Measurements from ENCODE around the gene LUC7L3. TPM values are rescaled to one million over a fixed set of nuclear protein-coding genes. Genes with fewer than 3 reads are reported as not detected.

LUC7L3 gene
- total and polyA plus RNA-seq, 10 of the 15 experiments (the other 5 are each of a cell fraction or from before 2014, with no cell fraction given): 51.3 to 176 (median 149) TPM

DNA sequence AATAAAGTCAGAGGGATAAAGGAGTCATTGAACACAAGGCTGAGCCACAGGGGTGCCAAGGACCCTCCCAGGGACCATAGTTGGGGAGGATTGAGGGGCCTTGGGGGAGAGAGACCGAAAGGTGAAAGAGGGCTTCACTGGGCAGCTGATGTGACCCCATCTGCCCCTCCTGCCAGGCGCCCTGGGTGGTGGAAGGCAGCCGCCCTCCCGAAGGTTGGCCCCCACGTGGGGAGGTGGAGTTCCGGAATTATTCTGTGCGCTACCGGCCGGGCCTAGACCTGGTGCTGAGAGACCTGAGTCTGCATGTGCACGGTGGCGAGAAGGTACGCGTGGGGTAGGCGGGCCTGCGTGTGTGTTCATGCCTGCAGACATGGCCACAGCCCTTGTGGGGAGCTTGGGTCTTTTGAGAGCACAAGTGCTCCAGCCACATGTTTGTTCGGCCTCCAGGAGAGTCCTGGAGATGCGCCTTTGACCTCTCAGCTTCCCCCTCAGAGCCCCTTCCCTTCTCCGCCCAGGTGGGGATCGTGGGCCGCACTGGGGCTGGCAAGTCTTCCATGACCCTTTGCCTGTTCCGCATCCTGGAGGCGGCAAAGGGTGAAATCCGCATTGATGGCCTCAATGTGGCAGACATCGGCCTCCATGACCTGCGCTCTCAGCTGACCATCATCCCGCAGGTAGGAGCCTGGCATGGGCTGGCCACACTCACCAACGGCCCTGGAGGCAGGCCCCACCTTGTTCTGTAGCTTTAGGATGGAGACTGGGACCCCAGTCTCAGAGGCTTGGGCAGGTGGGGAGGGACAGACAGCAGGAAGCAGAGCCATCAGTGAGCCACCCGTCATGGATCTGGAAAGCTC lies 35.7 kb upstream of the LUC7L3 start:
- no peak overlapping the region for H3K4me2 ChIP-seq (ENCODE audit: control insufficient read depth, insufficient read depth)
- no peak overlapping the region for H3K27ac ChIP-seq (ENCODE audit: control insufficient read depth, insufficient read depth)
- ATAC-seq (no peak), FAIRE-seq (no peak), DNase-seq (ENCODE audit: low read depth, low spot score) (no peak)
- intact Hi-C loops (cut with micrococcal nuclease; ENCODE audit: unreplicated experiment) (no loop called here), in situ Hi-C loops (cut with MboI) (no loop called here)
- SMC1A ChIA-PET (ENCODE audit: uncharacterized antibody, unreplicated experiment): interaction anchor here (0.6 kb wide), 1 partner anchor 370 kb away, joined by 3 read pairs; no protein-coding TSS in a partner anchor
- WGBS (ENCODE audit: insufficient coverage, insufficient replicate concordance, low lambda C conversion rate, missing lambda C conversion rate): 59% methylated on average over 27 of the region's 28 CpGs
- no peaks in the 10 kb centered on the region; a peak in 1 of 4 replicates for H3K27me3 ChIP-seq (replicated peaks in 1 of 2; ENCODE audit: control insufficient read depth in 2 of 2, insufficient read depth in 2 of 2, low read length in 1 of 2)
- no peak overlapping the region for H3K9ac ChIP-seq (ENCODE audit: control insufficient read depth, insufficient read depth, low read length)
- H3K4me1 ChIP-seq (ENCODE audit: control insufficient read depth, insufficient read depth, low read length): no peaks in the 10 kb centered on the region
- POLR2A ChIA-PET: no interaction called here
- H3K9me3 ChIP-seq (replicated peaks; ENCODE audit: control insufficient read depth, insufficient read depth, low read length): no peaks in the 10 kb centered on the region
- BruUV-seq (replicated peaks): no TSS peak
- H2AFZ ChIP-seq (ENCODE audit: control insufficient read depth, low read depth, low read length): no peak overlapping the region
- no peaks in the 10 kb centered on the region for H4K20me1 ChIP-seq (ENCODE audit: control insufficient read depth, insufficient read depth)
- RAD21 ChIA-PET (ENCODE audit: unreplicated experiment): interaction anchor here (0.9 kb wide), 1 partner anchor 13 kb away, joined by 3 read pairs; no protein-coding TSS in a partner anchor
- H3K79me2 ChIP-seq (ENCODE audit: control insufficient read depth, insufficient read depth, low read length): no peaks in the 10 kb centered on the region
- CTCF ChIA-PET: interaction anchor here (0.9 to 2.5 kb wide), 2 partner anchors 10 to 11 kb away, joined by 3 to 7 read pairs; no protein-coding TSS in a partner anchor
- no peaks in the 10 kb centered on the region for H3K36me3 ChIP-seq (ENCODE audit: control insufficient read depth in 2 of 2, insufficient read depth in 2 of 2, low read length in 1 of 2)
- no peak overlapping the region for H3K4me3 ChIP-seq
- no peak for TF ChIP-seq KAT2A (conservative IDR thresholded peaks at IDR 0.05; ENCODE audit: control insufficient read depth, low read depth, low read length)
- TF ChIP-seq, protein P1, sequence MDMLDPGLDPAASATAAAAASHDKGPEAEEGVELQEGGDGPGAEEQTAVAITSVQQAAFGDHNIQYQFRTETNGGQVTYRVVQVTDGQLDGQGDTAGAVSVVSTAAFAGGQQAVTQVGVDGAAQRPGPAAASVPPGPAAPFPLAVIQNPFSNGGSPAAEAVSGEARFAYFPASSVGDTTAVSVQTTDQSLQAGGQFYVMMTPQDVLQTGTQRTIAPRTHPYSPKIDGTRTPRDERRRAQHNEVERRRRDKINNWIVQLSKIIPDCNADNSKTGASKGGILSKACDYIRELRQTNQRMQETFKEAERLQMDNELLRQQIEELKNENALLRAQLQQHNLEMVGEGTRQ (IDR thresholded peaks at IDR 0.05; ENCODE audit: borderline replicate concordance, low read depth, low read length): no peak
- TF ChIP-seq, protein P2, sequence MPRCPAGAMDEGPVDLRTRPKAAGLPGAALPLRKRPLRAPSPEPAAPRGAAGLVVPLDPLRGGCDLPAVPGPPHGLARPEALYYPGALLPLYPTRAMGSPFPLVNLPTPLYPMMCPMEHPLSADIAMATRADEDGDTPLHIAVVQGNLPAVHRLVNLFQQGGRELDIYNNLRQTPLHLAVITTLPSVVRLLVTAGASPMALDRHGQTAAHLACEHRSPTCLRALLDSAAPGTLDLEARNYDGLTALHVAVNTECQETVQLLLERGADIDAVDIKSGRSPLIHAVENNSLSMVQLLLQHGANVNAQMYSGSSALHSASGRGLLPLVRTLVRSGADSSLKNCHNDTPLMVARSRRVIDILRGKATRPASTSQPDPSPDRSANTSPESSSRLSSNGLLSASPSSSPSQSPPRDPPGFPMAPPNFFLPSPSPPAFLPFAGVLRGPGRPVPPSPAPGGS (IDR thresholded peaks at IDR 0.05; ENCODE audit: borderline replicate concordance, insufficient read depth, low read depth, low read length, poor library complexity, severe bottlenecking): no peak
- TF ChIP-seq MYB (IDR thresholded peaks at IDR 0.05; ENCODE audit: borderline replicate concordance, low read depth, low read length): no peak
- no peak for TF ChIP-seq IKZF2 (IDR thresholded peaks at IDR 0.05)
- TF ChIP-seq NFXL1 (IDR thresholded peaks at IDR 0.05; ENCODE audit: borderline replicate concordance): no peak
- TF ChIP-seq, protein P3, sequence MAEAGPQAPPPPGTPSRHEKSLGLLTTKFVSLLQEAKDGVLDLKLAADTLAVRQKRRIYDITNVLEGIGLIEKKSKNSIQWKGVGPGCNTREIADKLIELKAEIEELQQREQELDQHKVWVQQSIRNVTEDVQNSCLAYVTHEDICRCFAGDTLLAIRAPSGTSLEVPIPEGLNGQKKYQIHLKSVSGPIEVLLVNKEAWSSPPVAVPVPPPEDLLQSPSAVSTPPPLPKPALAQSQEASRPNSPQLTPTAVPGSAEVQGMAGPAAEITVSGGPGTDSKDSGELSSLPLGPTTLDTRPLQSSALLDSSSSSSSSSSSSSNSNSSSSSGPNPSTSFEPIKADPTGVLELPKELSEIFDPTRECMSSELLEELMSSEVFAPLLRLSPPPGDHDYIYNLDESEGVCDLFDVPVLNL (IDR thresholded peaks at IDR 0.05; ENCODE audit: low read depth, low read length): no peak
- TF ChIP-seq, protein P4, sequence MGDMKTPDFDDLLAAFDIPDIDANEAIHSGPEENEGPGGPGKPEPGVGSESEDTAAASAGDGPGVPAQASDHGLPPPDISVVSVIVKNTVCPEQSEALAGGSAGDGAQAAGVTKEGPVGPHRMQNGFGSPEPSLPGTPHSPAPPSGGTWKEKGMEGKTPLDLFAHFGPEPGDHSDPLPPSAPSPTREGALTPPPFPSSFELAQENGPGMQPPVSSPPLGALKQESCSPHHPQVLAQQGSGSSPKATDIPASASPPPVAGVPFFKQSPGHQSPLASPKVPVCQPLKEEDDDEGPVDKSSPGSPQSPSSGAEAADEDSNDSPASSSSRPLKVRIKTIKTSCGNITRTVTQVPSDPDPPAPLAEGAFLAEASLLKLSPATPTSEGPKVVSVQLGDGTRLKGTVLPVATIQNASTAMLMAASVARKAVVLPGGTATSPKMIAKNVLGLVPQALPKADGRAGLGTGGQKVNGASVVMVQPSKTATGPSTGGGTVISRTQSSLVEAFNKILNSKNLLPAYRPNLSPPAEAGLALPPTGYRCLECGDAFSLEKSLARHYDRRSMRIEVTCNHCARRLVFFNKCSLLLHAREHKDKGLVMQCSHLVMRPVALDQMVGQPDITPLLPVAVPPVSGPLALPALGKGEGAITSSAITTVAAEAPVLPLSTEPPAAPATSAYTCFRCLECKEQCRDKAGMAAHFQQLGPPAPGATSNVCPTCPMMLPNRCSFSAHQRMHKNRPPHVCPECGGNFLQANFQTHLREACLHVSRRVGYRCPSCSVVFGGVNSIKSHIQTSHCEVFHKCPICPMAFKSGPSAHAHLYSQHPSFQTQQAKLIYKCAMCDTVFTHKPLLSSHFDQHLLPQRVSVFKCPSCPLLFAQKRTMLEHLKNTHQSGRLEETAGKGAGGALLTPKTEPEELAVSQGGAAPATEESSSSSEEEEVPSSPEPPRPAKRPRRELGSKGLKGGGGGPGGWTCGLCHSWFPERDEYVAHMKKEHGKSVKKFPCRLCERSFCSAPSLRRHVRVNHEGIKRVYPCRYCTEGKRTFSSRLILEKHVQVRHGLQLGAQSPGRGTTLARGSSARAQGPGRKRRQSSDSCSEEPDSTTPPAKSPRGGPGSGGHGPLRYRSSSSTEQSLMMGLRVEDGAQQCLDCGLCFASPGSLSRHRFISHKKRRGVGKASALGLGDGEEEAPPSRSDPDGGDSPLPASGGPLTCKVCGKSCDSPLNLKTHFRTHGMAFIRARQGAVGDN (IDR thresholded peaks at IDR 0.05): no peak
- TF ChIP-seq, protein P5, sequence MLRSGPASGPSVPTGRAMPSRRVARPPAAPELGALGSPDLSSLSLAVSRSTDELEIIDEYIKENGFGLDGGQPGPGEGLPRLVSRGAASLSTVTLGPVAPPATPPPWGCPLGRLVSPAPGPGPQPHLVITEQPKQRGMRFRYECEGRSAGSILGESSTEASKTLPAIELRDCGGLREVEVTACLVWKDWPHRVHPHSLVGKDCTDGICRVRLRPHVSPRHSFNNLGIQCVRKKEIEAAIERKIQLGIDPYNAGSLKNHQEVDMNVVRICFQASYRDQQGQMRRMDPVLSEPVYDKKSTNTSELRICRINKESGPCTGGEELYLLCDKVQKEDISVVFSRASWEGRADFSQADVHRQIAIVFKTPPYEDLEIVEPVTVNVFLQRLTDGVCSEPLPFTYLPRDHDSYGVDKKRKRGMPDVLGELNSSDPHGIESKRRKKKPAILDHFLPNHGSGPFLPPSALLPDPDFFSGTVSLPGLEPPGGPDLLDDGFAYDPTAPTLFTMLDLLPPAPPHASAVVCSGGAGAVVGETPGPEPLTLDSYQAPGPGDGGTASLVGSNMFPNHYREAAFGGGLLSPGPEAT (IDR thresholded peaks at IDR 0.05; ENCODE audit: low read depth): no peak
- no peak for TF ChIP-seq RB1 (IDR thresholded peaks at IDR 0.05; ENCODE audit: borderline replicate concordance)
- TF ChIP-seq SRF (IDR thresholded peaks at IDR 0.05; ENCODE audit: low read depth in 2 of 2, low read length in 2 of 2): no peak

All from GM12878 (cell line).